Measurements from ENCODE around the gene AP3B1.

AP3B1 gene

GRCh38 chr5:77957931-77958521, 336.5 kb downstream of the AP3B1 start:
- H3K9ac ChIP-seq (ENCODE audit: low read length), result no peak overlapping the region
- H3K9me3 ChIP-seq (ENCODE audit: low read length), result no peaks in the 10 kb centered on the region
- H3K4me1 ChIP-seq (ENCODE audit: insufficient read depth, low read length), result no peaks in the 10 kb centered on the region
- H3K4me3 ChIP-seq (ENCODE audit: low read depth in 1 of 2, low read length in 2 of 2), result no peak overlapping the region
- H3K36me3 ChIP-seq (ENCODE audit: insufficient read depth, low read length), result no peaks in the 10 kb centered on the region
- no peak overlapping the region for H3K27ac ChIP-seq (ENCODE audit: low read depth, low read length)
- H3K27me3 ChIP-seq (ENCODE audit: control insufficient read depth in 1 of 2, insufficient read depth in 2 of 2, low read length in 2 of 2), result peaks cover 17 to 32% of the 10 kb centered on the region in 2 donors

- Histone ChIP-seq H3K4me1 (ENCODE audit: insufficient read depth, low read length) (no peaks in the 10 kb centered on the region), H3K27me3 (ENCODE audit: control insufficient read depth in 1 of 2, insufficient read depth in 2 of 2, low read length in 2 of 2) (peaks cover 17 to 32% of the 10 kb centered on the region in 2 donors)
Observed at GRCh38 chr5:77957516-77957915, 337.0 kb downstream of the AP3B1 start.

GRCh38 chr5:77957081-77957480, 337.4 kb downstream of the AP3B1 start:
- Histone ChIP-seq H3K9ac (ENCODE audit: low read length) (no peak overlapping the region), H3K27ac (ENCODE audit: low read depth, low read length) (no peak overlapping the region), H3K4me1 (ENCODE audit: insufficient read depth, low read length) (no peaks in the 10 kb centered on the region), H3K36me3 (ENCODE audit: insufficient read depth, low read length) (no peaks in the 10 kb centered on the region), H3K27me3 (ENCODE audit: control insufficient read depth in 1 of 2, insufficient read depth in 2 of 2, low read length in 2 of 2) (peaks cover 17 to 32% of the 10 kb centered on the region in 2 donors), H3K4me3 (ENCODE audit: low read depth in 1 of 2, low read length in 2 of 2) (no peak overlapping the region), H3K9me3 (ENCODE audit: low read length) (no peaks in the 10 kb centered on the region)

More at GRCh38 chr5:77957516-77957915, 337.0 kb downstream of the AP3B1 start:
- Histone ChIP-seq H3K4me3 (ENCODE audit: low read depth in 1 of 2, low read length in 2 of 2) (no peak overlapping the region), H3K27ac (ENCODE audit: low read depth, low read length) (no peak overlapping the region), H3K36me3 (ENCODE audit: insufficient read depth, low read length) (no peaks in the 10 kb centered on the region), H3K9ac (ENCODE audit: low read length) (no peak overlapping the region), H3K9me3 (ENCODE audit: low read length) (no peaks in the 10 kb centered on the region)

GRCh38 chr5:77955577-77955976, 338.9 kb downstream of the AP3B1 start:
- Histone ChIP-seq H3K9me3 (ENCODE audit: low read length) (no peaks in the 10 kb centered on the region), H3K4me1 (ENCODE audit: insufficient read depth, low read length) (no peaks in the 10 kb centered on the region), H3K27ac (ENCODE audit: low read depth, low read length) (no peak overlapping the region), H3K36me3 (ENCODE audit: insufficient read depth, low read length) (no peaks in the 10 kb centered on the region), H3K4me3 (ENCODE audit: low read depth in 1 of 2, low read length in 2 of 2) (no peak overlapping the region), H3K27me3 (ENCODE audit: control insufficient read depth in 1 of 2, insufficient read depth in 2 of 2, low read length in 2 of 2) (peaks cover 17 to 28% of the 10 kb centered on the region in 2 donors), H3K9ac (ENCODE audit: low read length) (no peak overlapping the region)

GRCh38 chr5:77953374-77953773, 341.1 kb downstream of the AP3B1 start:
- Histone ChIP-seq H3K27me3 (ENCODE audit: control insufficient read depth in 1 of 2, insufficient read depth in 2 of 2, low read length in 2 of 2) (peaks cover 8 to 12% of the 10 kb centered on the region in 2 donors), H3K27ac (ENCODE audit: low read depth, low read length) (no peak overlapping the region), H3K4me3 (ENCODE audit: low read depth in 1 of 2, low read length in 2 of 2) (no peak overlapping the region), H3K9me3 (ENCODE audit: low read length) (no peaks in the 10 kb centered on the region), H3K36me3 (ENCODE audit: insufficient read depth, low read length) (no peaks in the 10 kb centered on the region), H3K9ac (ENCODE audit: low read length) (no peak overlapping the region), H3K4me1 (ENCODE audit: insufficient read depth, low read length) (no peaks in the 10 kb centered on the region)

GRCh38 chr5:77952636-77953212, 341.8 kb downstream of the AP3B1 start:
- Histone ChIP-seq H3K9me3 (ENCODE audit: low read length) (no peaks in the 10 kb centered on the region), H3K27me3 (ENCODE audit: control insufficient read depth in 1 of 2, insufficient read depth in 2 of 2, low read length in 2 of 2) (peaks cover 1 to 5% of the 10 kb centered on the region in 2 donors), H3K4me1 (ENCODE audit: insufficient read depth, low read length) (no peaks in the 10 kb centered on the region), H3K9ac (ENCODE audit: low read length) (no peak overlapping the region), H3K27ac (ENCODE audit: low read depth, low read length) (no peak overlapping the region), H3K4me3 (ENCODE audit: low read depth in 1 of 2, low read length in 2 of 2) (no peak overlapping the region), H3K36me3 (ENCODE audit: insufficient read depth, low read length) (no peaks in the 10 kb centered on the region)
